ENCODE data around the gene CDKN1A.
"Not testable (repeated sequence)": the region's sequence is repeated elsewhere in the genome, so short reads cannot be mapped to it uniquely, and the experiment has no call there.

Gene CDKN1A

DNA sequence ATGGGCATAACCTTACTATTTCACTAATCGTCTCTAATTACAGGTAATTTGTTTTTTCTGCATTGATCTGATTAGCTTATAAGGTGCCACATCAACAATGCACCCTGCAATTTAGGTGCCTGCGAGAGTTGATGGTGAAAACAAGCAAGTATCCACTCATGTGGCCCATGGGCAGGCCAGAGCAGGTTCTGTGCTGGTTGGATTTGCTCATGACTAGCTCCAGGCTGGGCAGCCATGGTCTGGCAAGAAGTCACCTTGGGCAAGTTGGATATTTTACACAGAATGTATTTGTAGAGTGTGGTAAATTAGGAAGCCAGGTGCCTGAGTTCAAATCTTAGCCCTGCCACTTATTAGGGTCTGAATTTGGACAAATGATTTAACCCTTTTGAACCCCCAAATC is 44.4 kb downstream of the CDKN1A start:
- no peak for DNase-seq

DNA sequence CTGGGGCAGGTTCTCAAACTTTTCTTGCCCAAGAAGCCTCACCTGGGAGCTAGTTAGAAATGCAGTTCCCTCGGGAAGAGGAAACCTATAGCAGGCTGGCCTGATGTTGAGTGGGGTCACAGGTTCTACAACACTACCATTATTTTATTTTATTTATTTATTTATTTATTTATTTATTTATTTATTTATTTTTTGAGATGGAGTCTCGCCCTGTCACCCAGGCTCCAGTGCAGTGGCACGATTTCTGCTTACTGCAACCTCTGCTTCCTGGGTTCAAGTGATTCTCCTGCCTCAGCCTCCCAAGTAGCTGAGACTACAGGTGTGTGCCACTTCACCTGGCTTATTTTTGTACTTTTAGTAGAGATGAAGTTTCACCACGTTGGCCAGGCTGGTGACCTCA is 45.5 kb downstream of the CDKN1A start:
- DNase-seq, result not testable (repeated sequence)

DNA sequence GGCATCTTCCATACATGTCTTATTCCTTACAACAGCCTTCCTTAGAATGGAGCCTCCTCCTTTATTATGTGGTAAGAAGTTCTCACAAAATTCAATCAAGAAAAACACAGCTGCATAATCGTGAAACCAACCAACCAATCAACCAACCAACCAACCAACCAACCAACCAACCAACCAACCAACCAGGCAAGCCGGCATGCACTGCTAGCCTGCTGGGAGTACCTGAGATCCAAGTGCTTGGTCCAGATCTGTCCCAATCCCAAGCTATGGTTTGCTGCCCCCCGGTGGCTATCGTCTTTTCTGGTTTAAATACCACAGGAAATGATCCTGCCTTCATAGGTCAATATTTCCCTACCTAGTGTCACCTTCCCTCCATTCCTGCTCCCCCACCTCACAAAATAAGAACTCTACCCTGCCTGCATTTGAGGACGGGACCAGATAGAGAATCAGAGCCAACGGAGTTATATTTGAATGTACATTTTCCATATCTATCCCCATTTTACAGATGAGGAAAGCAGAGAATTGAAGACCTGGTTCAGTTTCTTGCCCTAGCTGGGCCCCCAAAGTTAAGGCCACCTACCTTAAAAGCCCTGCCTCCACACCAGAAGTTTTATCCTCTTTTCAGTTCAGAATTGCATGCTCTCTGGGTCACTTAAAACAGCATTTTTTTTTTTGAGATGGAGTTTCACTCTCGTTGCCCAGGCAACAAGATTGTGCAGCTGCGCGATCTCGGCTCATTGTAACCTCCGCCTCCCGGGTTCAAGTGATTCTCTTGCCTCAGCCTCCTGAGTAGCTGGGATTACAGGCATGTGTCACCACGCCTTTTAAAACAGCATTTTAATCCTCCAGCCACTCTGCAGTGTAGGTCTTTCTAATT is 46.2 kb downstream of the CDKN1A start:
- DNase-seq, result peak; percentile 91

DNA sequence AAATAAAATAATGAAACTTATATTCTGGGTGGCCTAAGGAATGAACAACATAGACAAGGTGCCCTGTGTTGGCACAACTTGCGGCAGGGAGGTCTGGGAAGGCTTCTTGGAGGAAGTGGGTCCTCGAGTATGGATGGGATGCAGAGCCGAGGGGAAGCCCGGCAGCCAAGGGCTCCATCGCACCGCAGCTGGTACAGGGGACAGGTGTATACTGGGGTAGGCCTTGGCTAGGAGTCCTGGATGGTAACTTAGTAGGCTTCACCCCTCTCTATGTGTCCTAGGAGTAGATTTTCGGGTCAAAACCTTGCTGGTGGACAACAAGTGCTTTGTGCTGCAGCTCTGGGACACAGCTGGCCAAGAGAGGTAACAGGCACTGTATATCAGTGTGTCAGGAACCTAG is 47.1 kb downstream of the CDKN1A start:
- no peak for DNase-seq

DNA sequence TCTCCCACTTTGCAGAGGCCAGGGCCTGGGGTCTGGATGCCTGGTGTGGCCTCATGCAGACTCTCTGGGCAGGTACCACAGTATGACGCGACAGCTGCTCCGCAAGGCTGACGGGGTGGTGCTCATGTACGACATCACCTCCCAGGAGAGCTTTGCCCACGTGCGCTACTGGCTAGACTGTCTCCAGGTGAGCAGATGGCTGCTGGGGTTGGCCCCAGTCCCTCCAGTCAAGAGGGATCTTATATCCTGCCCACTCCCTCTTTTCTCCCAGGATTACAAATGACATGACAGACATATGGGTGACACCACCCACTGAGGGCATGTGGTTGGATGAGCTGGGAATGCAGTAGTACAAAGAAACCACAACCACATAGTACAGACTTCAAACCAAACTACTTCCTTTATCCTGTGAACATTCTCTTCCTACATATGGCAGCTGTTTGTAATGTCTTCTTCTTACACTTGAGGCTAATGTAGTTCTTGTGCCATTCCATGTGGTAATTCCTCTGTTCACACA is 49.0 kb downstream of the CDKN1A start:
- peak; percentile 74 for DNase-seq

DNA sequence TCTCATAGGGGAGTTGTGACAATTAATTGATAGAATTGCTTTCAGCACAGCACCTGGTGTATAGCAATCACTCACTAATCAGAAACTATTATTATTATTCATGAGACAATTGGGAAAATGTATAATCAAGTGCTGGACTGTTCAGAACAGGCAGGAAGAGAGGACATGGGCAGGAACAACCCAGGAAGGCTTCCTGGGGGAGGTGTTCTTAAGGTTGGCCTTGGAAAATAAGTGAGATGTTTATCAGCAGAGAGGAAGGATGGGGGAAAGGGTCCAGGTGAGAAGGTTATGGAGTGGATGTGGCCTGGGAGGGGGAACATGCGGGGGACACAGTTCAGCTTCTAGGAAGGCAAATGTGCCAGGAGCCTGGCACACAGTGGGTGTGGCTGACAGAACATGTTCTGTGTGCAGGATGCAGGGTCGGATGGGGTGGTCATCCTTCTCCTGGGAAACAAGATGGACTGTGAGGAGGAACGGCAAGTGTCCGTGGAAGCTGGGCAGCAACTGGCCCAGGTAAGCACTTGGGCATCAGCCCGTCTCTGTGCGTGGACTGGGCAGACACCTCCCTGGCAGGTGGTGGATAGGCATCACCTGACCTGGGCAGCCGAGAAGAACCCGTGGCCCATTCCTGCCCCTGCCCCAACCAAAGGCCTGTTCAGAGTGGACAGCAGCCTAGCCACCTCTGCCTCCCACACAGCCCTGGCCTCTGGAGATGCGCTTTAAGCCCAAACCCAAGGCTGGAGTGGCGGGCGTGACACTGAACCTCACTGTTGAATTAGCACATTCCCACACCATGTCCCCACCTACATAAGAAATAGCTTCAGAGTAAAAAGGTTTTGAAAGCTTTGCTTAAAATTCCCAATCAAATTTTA is 50.0 kb downstream of the CDKN1A start:
- DNase-seq, result no peak

DNA sequence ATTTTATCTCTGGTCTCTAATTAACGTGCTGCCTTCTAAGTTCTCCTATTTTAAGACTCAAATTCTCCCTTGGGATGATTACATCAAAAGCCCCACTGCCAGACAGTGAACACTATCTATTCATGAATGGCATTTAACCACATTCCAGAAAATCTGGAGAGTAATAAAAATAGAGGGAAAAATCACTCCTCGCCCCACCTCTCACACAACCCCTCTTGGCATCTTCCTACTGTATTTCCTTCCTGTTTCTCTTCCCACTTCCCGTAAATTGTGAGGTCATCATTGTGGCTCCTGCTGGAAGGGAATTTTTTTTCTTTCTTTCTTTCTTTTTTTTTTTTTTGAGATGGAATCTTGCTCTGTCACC is 50.6 kb downstream of the CDKN1A start:
- DNase-seq, result no peak

DNA sequence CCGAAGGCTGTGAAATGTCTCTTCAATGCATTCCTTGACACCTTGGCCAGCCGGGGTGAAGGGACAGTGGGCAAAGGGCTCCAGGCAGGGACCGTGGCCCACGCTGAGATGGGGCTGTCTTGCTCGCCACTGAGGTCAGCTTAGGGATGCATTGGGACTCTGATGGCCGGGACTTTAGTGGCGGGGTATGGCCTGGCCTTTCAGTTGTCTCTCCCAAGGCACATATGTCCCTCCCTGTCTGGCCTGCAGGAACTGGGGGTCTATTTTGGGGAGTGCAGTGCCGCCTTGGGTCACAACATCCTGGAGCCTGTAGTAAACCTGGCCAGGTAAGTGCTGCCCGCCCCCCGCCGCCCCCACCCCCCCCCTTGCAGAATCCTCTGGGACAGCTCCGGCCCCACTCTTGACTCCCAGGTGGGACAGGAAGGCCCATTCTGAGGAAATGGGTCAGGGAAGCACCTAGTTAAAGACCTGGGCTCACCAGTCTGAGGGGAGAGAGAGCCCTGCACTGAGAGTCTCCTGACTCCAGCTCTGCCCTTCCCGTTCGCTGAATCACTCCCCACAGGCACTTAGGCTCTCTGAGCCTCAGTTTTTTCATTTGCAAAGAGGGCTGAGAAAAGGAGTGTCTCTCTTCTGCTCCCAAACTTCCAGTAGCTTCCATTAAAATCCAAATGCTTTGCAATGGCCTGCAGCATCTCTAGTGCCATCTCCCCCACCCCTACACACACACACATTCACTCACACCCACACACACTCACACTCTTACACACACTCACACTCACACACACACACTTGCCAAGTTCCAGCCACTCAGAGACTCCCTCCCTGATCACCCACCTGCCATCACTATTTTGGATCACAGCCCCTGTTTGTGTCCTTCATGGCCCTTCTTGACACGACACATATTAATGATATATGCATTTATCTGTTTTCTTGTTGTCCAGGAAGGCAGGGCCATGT is 52.2 kb downstream of the CDKN1A start:
- DNase-seq, result no peak

DNA sequence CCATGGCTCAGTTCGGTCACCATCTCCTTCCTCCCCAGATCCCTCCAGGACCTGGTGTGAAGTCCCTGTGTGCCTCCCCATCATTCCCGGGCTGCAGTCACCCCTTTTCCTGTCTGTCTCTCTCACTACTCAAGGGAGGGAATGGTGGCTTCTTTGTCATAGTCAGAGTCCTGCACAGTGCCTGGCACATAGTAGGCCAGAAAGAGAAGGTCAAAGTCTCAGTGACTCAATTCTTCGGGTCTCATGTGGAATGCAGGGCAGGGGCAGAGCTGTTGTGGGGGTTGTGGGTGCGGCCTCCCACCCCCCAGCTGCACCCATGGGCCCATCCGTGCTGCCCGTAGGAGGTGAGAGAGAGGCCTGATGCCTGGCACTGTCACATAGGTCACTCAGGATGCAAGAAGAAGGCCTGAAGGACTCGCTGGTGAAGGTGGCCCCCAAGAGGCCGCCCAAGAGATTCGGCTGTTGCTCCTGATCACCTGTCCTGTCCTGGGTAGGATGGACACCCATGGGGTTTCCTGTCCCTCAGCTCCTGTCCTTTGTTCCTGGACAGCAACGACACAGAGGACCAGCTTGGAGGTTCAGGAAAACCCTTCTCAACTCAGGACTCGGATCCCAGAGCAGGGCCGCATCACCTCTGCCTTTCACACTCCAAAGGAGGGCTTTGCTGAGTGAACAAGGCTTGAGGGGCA is 53.3 kb downstream of the CDKN1A start:
- DNase-seq, result no peak

DNA sequence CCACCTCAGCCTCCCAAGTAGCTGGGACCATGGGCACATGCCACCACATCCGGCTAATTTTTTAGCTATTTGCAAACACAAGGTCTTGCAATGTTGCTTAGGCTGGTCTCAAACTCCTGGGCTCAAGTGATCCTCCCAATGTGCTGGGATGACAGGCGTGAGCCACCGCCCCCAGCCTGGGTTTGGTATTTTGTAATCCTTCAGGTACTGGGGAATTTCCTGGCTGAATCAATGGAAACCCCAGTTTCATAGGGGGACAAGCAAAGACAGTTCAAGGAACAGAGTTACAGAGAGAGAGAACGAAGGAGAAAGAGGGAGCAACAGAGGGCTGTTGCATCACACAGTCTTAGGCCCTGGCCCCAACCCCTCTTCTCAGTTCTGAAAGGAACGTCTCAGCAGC is 54.8 kb downstream of the CDKN1A start:
- no peak for DNase-seq

DNA sequence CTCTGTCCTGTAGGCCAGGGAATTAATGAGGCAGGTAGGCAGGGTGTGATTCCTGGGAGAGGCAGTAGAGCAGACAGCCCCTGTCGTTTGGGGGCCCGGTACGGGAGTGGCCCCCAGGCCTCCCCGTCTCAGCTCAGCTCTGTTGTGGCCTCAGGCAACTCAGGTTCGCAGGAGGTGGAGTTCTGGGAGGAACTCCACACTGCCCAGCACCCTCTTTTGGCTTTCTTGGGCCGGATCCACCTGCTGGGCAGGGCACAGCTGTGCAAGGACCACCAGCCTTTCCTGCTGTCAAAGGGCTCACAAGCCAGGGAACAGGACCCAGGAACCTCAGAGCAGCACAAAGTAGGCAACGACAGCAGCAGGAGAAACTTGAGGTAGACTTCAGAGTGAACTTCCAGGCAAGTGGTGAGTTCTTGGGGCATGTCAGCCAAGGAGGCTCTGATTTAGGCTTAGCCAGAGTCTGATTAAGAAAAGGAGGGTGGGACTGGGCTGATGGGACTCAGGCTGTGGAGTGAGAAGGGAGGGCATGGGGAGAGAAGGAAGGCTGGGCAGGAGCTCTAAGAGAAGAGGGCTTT is 56.1 kb downstream of the CDKN1A start:
- no peak for DNase-seq

DNA sequence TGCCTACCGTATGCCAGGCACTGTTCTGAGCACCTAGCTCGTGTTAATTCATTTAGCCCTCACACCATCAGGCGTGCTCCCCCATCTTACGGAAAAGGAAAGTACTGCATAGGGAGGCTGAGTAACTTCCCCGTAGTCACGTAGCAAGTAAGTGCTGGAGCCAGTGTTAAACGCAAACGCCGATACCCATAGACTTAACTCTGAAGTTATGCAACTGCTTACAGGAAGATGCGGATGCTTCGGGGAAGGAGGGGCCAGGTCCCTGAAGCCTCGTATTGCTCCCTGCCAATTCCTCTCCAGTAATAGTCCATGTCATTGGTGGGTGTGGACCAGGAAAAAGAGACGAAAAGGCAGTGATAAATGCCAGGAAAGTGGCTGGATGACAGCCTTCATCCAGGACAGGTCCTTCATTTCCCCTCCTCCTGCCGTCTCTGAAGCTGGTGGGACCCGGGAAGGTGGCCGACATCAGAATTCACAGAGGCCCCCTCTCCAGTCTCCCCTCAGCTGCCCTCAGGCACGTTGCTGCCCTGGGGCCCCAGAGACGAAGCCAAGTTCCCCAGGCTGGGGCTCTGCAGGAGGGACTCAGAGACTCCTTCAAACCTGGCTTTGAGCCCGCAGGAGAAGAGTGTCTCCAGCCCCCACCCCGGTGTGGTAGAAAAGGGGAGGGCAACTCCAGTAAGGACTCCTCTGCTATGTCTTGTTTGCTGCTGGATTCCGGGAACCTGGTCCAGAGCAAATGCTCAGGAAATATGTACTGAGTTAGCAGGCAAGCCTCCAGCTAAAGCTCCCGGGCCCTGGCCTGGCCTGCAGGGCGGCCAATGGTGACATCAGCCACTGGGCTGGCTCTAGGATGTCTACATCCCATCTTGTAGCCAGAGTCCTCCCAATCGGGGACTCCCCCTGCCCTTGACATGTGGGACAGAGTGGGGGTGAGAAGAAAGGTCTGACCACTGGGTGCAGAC is 56.9 kb downstream of the CDKN1A start:
- no peak for DNase-seq

Data from NCI-H510A treated with DMSO at 0.1 percent for 48 hours (cell line).